Activated CD4-positive, alpha-beta T cell treated with anti-CD3 and anti-CD28 coated beads, Interleukin-2, amount 10 ng/mL, durations not matched to agents 7 days and 5 days (primary cell): ENCODE results near the gene MBD5. TPM values are rescaled to one million over a fixed set of nuclear protein-coding genes. Genes with fewer than 3 reads are reported as not detected.

Experiments
- CTCF ChIA-PET: fragments of 350-600 bp; sonication (Branson Sonifier 250); formaldehyde crosslinking; loops from one replicate; lab custom pipeline; 2021; ENCODE audit warnings: antibody characterized with exemption; lab: Charles Lee
- POLR2A ChIA-PET: fragments of 350-600 bp; sonication (Branson Sonifier 250); formaldehyde crosslinking; loops from one replicate; lab custom pipeline; 2021; ENCODE audit warnings: antibody characterized with exemption; lab: Charles Lee
- DNase-seq: peaks from one replicate; pipeline ENCODE4 v3.0.0-alpha.2; 2020
- H3K27ac Mint-ChIP-seq: one replicate; pipeline ENCODE4 v1.8.0; 2021; ENCODE audit warnings: mild to moderate bottlenecking, moderate library complexity, mixed read lengths
- H3K27me3 Mint-ChIP-seq: one replicate; pipeline ENCODE4 v1.8.0; 2021; ENCODE audit warnings: mixed read lengths
- H3K36me3 Mint-ChIP-seq: one replicate; pipeline ENCODE4 v1.8.0; 2021; ENCODE audit warnings: low read depth, mixed read lengths
- H3K4me1 Mint-ChIP-seq: one replicate; pipeline ENCODE4 v1.8.0; 2021; ENCODE audit warnings: mixed read lengths
- H3K4me3 Mint-ChIP-seq: one replicate; pipeline ENCODE4 v1.8.0; 2021; ENCODE audit warnings: mild to moderate bottlenecking, moderate library complexity, mixed read lengths
- H3K9me3 Mint-ChIP-seq: one replicate; pipeline ENCODE4 v1.8.0; 2021; ENCODE audit warnings: mixed read lengths
- total RNA-seq, 2 experiments: library from RNA; stranded (reverse); gene quantifications; one replicate each; pipeline ENCODE4 v1.2.3, GENCODE V29; 2021

Gene MBD5
- total RNA-seq, 2 experiments from 2014 or later, result 41.1 to 51.7 TPM

- peaks cover 7% of the 10 kb centered on the region for H3K9me3 Mint-ChIP-seq
- DNase-seq, result no peak
- H3K4me1 Mint-ChIP-seq, result peaks cover 3% of the 10 kb centered on the region
- POLR2A ChIA-PET, result no interaction called here
- no peak overlapping the region for H3K4me3 Mint-ChIP-seq
- no peak overlapping the region for H3K27ac Mint-ChIP-seq
- peaks cover 8% of the 10 kb centered on the region for H3K36me3 Mint-ChIP-seq
- H3K27me3 Mint-ChIP-seq, result no peaks in the 10 kb centered on the region
- CTCF ChIA-PET, result interaction anchor here (0.6 kb wide), 1 partner anchor 371 kb away, joined by 3 read pairs; no protein-coding TSS in a partner anchor
These were observed 381.9 kb downstream of the MBD5 start for GRCh38 chr2:148402786-148403185.

GRCh38 chr2:148410899-148411298 is 390.0 kb downstream of the MBD5 start:
- Mint-ChIP-seq H3K36me3 (peaks cover 2% of the 10 kb centered on the region), H3K27ac (no peak overlapping the region), H3K27me3 (no peaks in the 10 kb centered on the region), H3K4me3 (no peak overlapping the region), H3K4me1 (no peaks in the 10 kb centered on the region), H3K9me3 (peaks cover 24% of the 10 kb centered on the region)
- ChIA-PET CTCF (no interaction called here), POLR2A (no interaction called here)
- DNase-seq, result no peak

GRCh38 chr2:148416248-148416647 is 395.4 kb downstream of the MBD5 start:
- no peak for DNase-seq
- ChIA-PET CTCF (interaction anchor here (1.1 to 1.7 kb wide), 2 partner anchors 26 to 30 kb away, joined by 3 to 5 read pairs; no protein-coding TSS in a partner anchor), POLR2A (no interaction called here)
- Mint-ChIP-seq H3K4me1 (no peaks in the 10 kb centered on the region), H3K36me3 (peaks cover 2% of the 10 kb centered on the region), H3K27ac (no peak overlapping the region), H3K9me3 (peaks cover 33% of the 10 kb centered on the region), H3K4me3 (no peak overlapping the region), H3K27me3 (no peaks in the 10 kb centered on the region)

GRCh38 chr2:148430101-148430500 is 409.2 kb downstream of the MBD5 start:
- Mint-ChIP-seq H3K27me3 (no peaks in the 10 kb centered on the region), H3K36me3 (peaks cover 2% of the 10 kb centered on the region), H3K4me1 (no peaks in the 10 kb centered on the region), H3K9me3 (peaks cover 9% of the 10 kb centered on the region), H3K4me3 (no peak overlapping the region), H3K27ac (no peak overlapping the region)
- CTCF ChIA-PET, result no interaction called here
- no peak for DNase-seq
- POLR2A ChIA-PET, result no interaction called here

GRCh38 chr2:148447877-148448276 is 427.0 kb downstream of the MBD5 start:
- Mint-ChIP-seq H3K36me3 (no peaks in the 10 kb centered on the region), H3K9me3 (no peaks in the 10 kb centered on the region), H3K4me1 (no peaks in the 10 kb centered on the region), H3K27ac (no peak overlapping the region), H3K27me3 (no peaks in the 10 kb centered on the region), H3K4me3 (no peak overlapping the region)
- no peak for DNase-seq
- ChIA-PET CTCF (no interaction called here), POLR2A (no interaction called here)

- ChIA-PET CTCF (no interaction called here), POLR2A (no interaction called here)
- no peak for DNase-seq
- Mint-ChIP-seq H3K27ac (no peak overlapping the region), H3K27me3 (no peaks in the 10 kb centered on the region), H3K36me3 (no peaks in the 10 kb centered on the region), H3K4me1 (no peaks in the 10 kb centered on the region), H3K9me3 (no peaks in the 10 kb centered on the region), H3K4me3 (no peak overlapping the region)
These were observed 429.6 kb downstream of the MBD5 start for GRCh38 chr2:148450531-148450930.

GRCh38 chr2:148451046-148451445 is 430.2 kb downstream of the MBD5 start:
- no peaks in the 10 kb centered on the region for H3K4me1 Mint-ChIP-seq
- POLR2A ChIA-PET, result no interaction called here
- H3K27me3 Mint-ChIP-seq, result no peaks in the 10 kb centered on the region
- H3K36me3 Mint-ChIP-seq, result no peaks in the 10 kb centered on the region
- H3K4me3 Mint-ChIP-seq, result no peak overlapping the region
- CTCF ChIA-PET, result no interaction called here
- no peaks in the 10 kb centered on the region for H3K9me3 Mint-ChIP-seq
- H3K27ac Mint-ChIP-seq, result no peak overlapping the region
- no peak for DNase-seq

GRCh38 chr2:148455791-148456190 is 434.9 kb downstream of the MBD5 start:
- no peaks in the 10 kb centered on the region for H3K4me1 Mint-ChIP-seq
- H3K36me3 Mint-ChIP-seq, result no peaks in the 10 kb centered on the region
- H3K27me3 Mint-ChIP-seq, result no peaks in the 10 kb centered on the region
- no peaks in the 10 kb centered on the region for H3K9me3 Mint-ChIP-seq
- ChIA-PET POLR2A (no interaction called here), CTCF (interaction anchor here (0.5 to 1.3 kb wide), 2 partner anchors 14 to 27 kb away, joined by 3 to 6 read pairs; no protein-coding TSS in a partner anchor)
- no peak for DNase-seq
- H3K27ac Mint-ChIP-seq, result no peak overlapping the region
- no peak overlapping the region for H3K4me3 Mint-ChIP-seq

GRCh38 chr2:148458171-148458570 is 437.3 kb downstream of the MBD5 start:
- H3K4me1 Mint-ChIP-seq, result no peaks in the 10 kb centered on the region
- no peak overlapping the region for H3K4me3 Mint-ChIP-seq
- no peaks in the 10 kb centered on the region for H3K9me3 Mint-ChIP-seq
- H3K27ac Mint-ChIP-seq, result no peak overlapping the region
- H3K36me3 Mint-ChIP-seq, result no peaks in the 10 kb centered on the region
- POLR2A ChIA-PET, result no interaction called here
- no peaks in the 10 kb centered on the region for H3K27me3 Mint-ChIP-seq
- no peak for DNase-seq
- CTCF ChIA-PET, result no interaction called here

GRCh38 chr2:148459377-148459778 is 438.5 kb downstream of the MBD5 start:
- H3K4me1 Mint-ChIP-seq, result no peaks in the 10 kb centered on the region
- H3K4me3 Mint-ChIP-seq, result no peak overlapping the region
- H3K36me3 Mint-ChIP-seq, result no peaks in the 10 kb centered on the region
- POLR2A ChIA-PET, result no interaction called here
- H3K9me3 Mint-ChIP-seq, result no peaks in the 10 kb centered on the region
- no peak overlapping the region for H3K27ac Mint-ChIP-seq
- CTCF ChIA-PET, result no interaction called here
- H3K27me3 Mint-ChIP-seq, result no peaks in the 10 kb centered on the region
- no peak for DNase-seq

- CTCF ChIA-PET, result no interaction called here
- Mint-ChIP-seq H3K4me1 (no peaks in the 10 kb centered on the region), H3K4me3 (no peak overlapping the region), H3K27me3 (no peaks in the 10 kb centered on the region), H3K9me3 (no peaks in the 10 kb centered on the region), H3K27ac (no peak overlapping the region), H3K36me3 (no peaks in the 10 kb centered on the region)
- POLR2A ChIA-PET, result no interaction called here
- DNase-seq, result no peak
These were observed 441.0 kb downstream of the MBD5 start for GRCh38 chr2:148461876-148462275.

GRCh38 chr2:148475626-148476025 is 454.7 kb downstream of the MBD5 start:
- Mint-ChIP-seq H3K27ac (no peak overlapping the region), H3K9me3 (no peaks in the 10 kb centered on the region), H3K4me1 (no peaks in the 10 kb centered on the region), H3K4me3 (no peak overlapping the region), H3K27me3 (peaks cover 4% of the 10 kb centered on the region), H3K36me3 (no peaks in the 10 kb centered on the region)
- POLR2A ChIA-PET, result no interaction called here
- no peak for DNase-seq
- CTCF ChIA-PET, result interaction anchor here (0.5 kb wide), 1 partner anchor 1060 kb away, joined by 4 read pairs; no protein-coding TSS in a partner anchor

GRCh38 chr2:148479398-148479797 is 458.5 kb downstream of the MBD5 start:
- H3K4me1 Mint-ChIP-seq, result no peaks in the 10 kb centered on the region
- no peaks in the 10 kb centered on the region for H3K36me3 Mint-ChIP-seq
- no peak overlapping the region for H3K4me3 Mint-ChIP-seq
- peaks cover 4% of the 10 kb centered on the region for H3K27me3 Mint-ChIP-seq
- POLR2A ChIA-PET, result no interaction called here
- H3K9me3 Mint-ChIP-seq, result no peaks in the 10 kb centered on the region
- CTCF ChIA-PET, result no interaction called here
- DNase-seq, result no peak
- no peak overlapping the region for H3K27ac Mint-ChIP-seq

- ChIA-PET CTCF (interaction anchor here (0.9 to 1.1 kb wide), 4 partner anchors 11 to 28 kb away, joined by 3 read pairs; no protein-coding TSS in a partner anchor), POLR2A (no interaction called here)
- H3K4me3 Mint-ChIP-seq, result no peak overlapping the region
- H3K36me3 Mint-ChIP-seq, result no peaks in the 10 kb centered on the region
- no peak overlapping the region for H3K27ac Mint-ChIP-seq
- no peaks in the 10 kb centered on the region for H3K9me3 Mint-ChIP-seq
- H3K4me1 Mint-ChIP-seq, result no peaks in the 10 kb centered on the region
- no peaks in the 10 kb centered on the region for H3K27me3 Mint-ChIP-seq
- no peak for DNase-seq
These were observed 462.8 kb downstream of the MBD5 start for GRCh38 chr2:148483665-148484064.
